T-cell (primary cell): ENCODE measurements around the gene GLB1L. TPM values are rescaled to one million over a fixed set of nuclear protein-coding genes. Genes with fewer than 3 reads are reported as not detected.
"Not testable (repeated sequence)": the region's sequence is repeated elsewhere in the genome, so short reads cannot be mapped to it uniquely, and the experiment has no call there.

Experiments used
- ATAC-seq, 4 experiments: fragments of 200-7000 bp in 3 of 4; fragments of 150-1000 bp in 1 of 4; cut with Tn5 transposase; replicated peaks in 1 of 4; 1 replicate in 3 of 4; 2 replicates in 1 of 4; pipeline ENCODE4 v1.10.0; 2021; ENCODE audit warnings: moderate library complexity in 3 of 4, mild to moderate bottlenecking in 2 of 4, moderate number of reproducible peaks in 1 of 4
- CTCF ChIA-PET, 2 donors: fragments of 300-600 bp; sonication (Branson Sonifier 250); formaldehyde crosslinking; loops; one replicate each; lab custom pipeline; 2022; ENCODE audit warnings: antibody characterized with exemption in 2 of 2; lab: Charles Lee
- POLR2A ChIA-PET, 2 donors: fragments of 300-600 bp; sonication (Branson Sonifier 250); formaldehyde crosslinking; loops; one replicate each; lab custom pipeline; 2022; ENCODE audit warnings: antibody characterized with exemption in 2 of 2; lab: Charles Lee
- DNase-seq, 35 experiments: peaks; one replicate each; pipeline versions ENCODE4 v3.0.0 to v3.0.0-alpha.2; 2013 to 2023
- H3K27ac ChIP-seq: one replicate; pipeline ENCODE4 v1.5.1; 2013; ENCODE audit warnings: low read length
- H3K27me3 ChIP-seq, 2 experiments: replicated peaks in 1 of 2; 1 replicate in 1 of 2; 2 replicates in 1 of 2; pipeline versions ENCODE4 v1.6.1 to v1.7.0; 2013; ENCODE audit warnings: low read length in 1 of 2, mixed read lengths in 1 of 2; ENCODE audit not compliant: control insufficient read depth in 2 of 2, insufficient read depth in 2 of 2; ENCODE audit errors: extremely low read depth in 1 of 2
- H3K36me3 ChIP-seq, 2 donors: 1 replicate in 1 of 2; 2 replicates in 1 of 2; pipeline versions ENCODE4 v1.6.1 to v1.7.0; 2013; ENCODE audit warnings: low read length in 1 of 2; ENCODE audit not compliant: control insufficient read depth in 2 of 2, insufficient read depth in 1 of 2; ENCODE audit errors: extremely low read depth in 1 of 2
- H3K4me1 ChIP-seq, 2 experiments: 1 replicate in 1 of 2; 2 replicates in 1 of 2; pipeline versions ENCODE4 v1.6.1 to v1.7.0; 2013; ENCODE audit warnings: low read length in 2 of 2, mixed read lengths in 1 of 2; ENCODE audit not compliant: insufficient read depth in 2 of 2, control insufficient read depth in 1 of 2; ENCODE audit errors: extremely low read depth in 1 of 2
- H3K4me3 ChIP-seq, 2 donors: 1 replicate in 1 of 2; 2 replicates in 1 of 2; pipeline versions ENCODE4 v1.5.1 to v1.7.0; 2013; ENCODE audit warnings: mild to moderate bottlenecking in 2 of 2, low read length in 1 of 2, moderate library complexity in 1 of 2; ENCODE audit not compliant: control insufficient read depth in 1 of 2; ENCODE audit errors: extremely low read depth in 1 of 2
- H3K9me3 ChIP-seq: 2 replicates; pipeline ENCODE4 v1.7.0; 2013
- H3K27ac Mint-ChIP-seq, 2 donors: one replicate each; pipeline ENCODE4 v1.8.0; 2020 to 2021; ENCODE audit warnings: mild to moderate bottlenecking in 2 of 2, mixed read lengths in 2 of 2
- H3K27me3 Mint-ChIP-seq, 2 donors: one replicate each; pipeline ENCODE4 v1.8.0; 2021 to 2022; ENCODE audit warnings: mixed read lengths in 2 of 2
- H3K36me3 Mint-ChIP-seq: one replicate; pipeline ENCODE4 v1.8.0; 2021; ENCODE audit warnings: mixed read lengths
- H3K4me1 Mint-ChIP-seq, 3 donors: one replicate each; pipeline ENCODE4 v1.8.0; 2020 to 2022; ENCODE audit warnings: mixed read lengths in 3 of 3, mild to moderate bottlenecking in 1 of 3
- H3K4me3 Mint-ChIP-seq, 3 donors: one replicate each; pipeline ENCODE4 v1.8.0; 2020 to 2022; ENCODE audit warnings: mild to moderate bottlenecking in 3 of 3, mixed read lengths in 3 of 3, moderate library complexity in 3 of 3
- H3K9me3 Mint-ChIP-seq, 3 donors: one replicate each; pipeline ENCODE4 v1.8.0; 2020 to 2022; ENCODE audit warnings: mixed read lengths in 3 of 3
- WGBS: methylation state at CpG from one replicate; pipeline ENCODE4 v1.1.5; 2013; ENCODE audit warnings: missing lambda C conversion rate; ENCODE audit not compliant: insufficient coverage; 5-methylcytosine and 5-hydroxymethylcytosine counted together
- total RNA-seq, 35 experiments: library from RNA in 6 of 35; stranded (reverse) in 6 of 35; fragments of 120-200 nt in 1 of 35; gene quantifications; one replicate each; pipeline versions ENCODE4 v1.2.1 to v1.2.4 and lab custom pipeline; 2013 to 2026

The GLB1L gene
- total RNA-seq, 5 donors from 2014 or later (not counting 1 experiment from before 2014, with no cell fraction given), result 1.1 to 3.0 (median 1.8) TPM

GRCh38 chr2:219287116-219287440 is 41.8 kb upstream of the GLB1L start:
- H3K9me3 ChIP-seq, result not testable (repeated sequence)

DNA sequence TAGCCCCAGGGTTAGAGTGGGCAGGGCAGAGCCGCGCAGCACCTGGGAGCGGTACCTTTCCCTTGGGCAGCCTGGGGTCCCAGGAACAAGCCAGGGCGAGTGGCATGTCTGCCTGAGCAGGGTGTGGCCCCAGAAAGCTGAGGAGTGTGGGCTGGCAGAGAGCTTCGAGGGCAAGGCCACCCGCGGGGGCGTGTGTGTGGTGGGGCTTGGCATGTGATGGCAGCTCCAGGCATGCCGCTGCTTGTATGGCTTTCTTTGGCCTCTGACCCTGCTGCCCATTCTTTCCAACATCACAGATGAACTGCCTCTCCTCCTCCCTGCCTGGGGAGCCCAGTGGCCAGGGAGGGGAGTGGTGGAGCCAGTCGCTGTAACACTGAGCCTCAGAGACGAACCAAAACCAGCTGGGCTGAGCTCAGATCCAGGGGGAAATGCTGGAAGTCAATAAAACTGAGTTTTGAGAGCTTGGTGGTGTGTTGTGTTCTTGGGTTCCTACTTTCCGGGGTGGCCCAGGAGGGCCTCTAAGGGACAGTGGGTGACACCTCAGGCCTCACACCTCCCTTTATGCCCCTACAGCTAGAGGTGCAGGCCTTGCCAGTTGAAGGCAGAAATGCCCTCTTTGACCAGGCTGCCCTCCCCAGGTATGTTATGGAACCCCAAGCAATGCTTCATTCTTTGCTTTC is 41.3 kb upstream of the GLB1L start:
- ChIA-PET POLR2A (interaction anchor here (0.6 to 0.7 kb wide), 3 partner anchors 34 to 251 kb away, joined by 3 to 4 read pairs (median 3); no protein-coding TSS in a partner anchor), CTCF (interaction anchor here in 1 of 2 donors (0.5 to 0.7 kb wide), 2 partner anchors 8 to 355 kb away, joined by 4 read pairs; no protein-coding TSS in a partner anchor)
- Mint-ChIP-seq H3K4me3 (no peak overlapping the region), H3K27me3 (no peaks in the 10 kb centered on the region), H3K36me3 (peaks cover 17% of the 10 kb centered on the region), H3K4me1 (peaks cover 9 to 17% (median 12%) of the 10 kb centered on the region in 3 donors), H3K9me3 (no peaks in the 10 kb centered on the region), H3K27ac (no peak overlapping the region)
- Histone ChIP-seq H3K36me3 (peaks cover 20 to 49% of the 10 kb centered on the region in 2 donors), H3K9me3 (no peaks in the 10 kb centered on the region), H3K27ac (no peak overlapping the region), H3K4me1 (peaks cover 0 to 7% of the 10 kb centered on the region in 2 experiments), H3K27me3 (no peaks in the 10 kb centered on the region), H3K4me3 (no peak overlapping the region)
- DNase-seq (no peak), ATAC-seq (peak in 1 of 4 experiments; percentile 21)
- 78% methylated on average over 5 of the region's 12 CpGs for WGBS

More at GRCh38 chr2:219287116-219287440, 41.8 kb upstream of the GLB1L start:
- peaks cover 13% of the 10 kb centered on the region for H3K36me3 Mint-ChIP-seq
- peaks cover 8 to 14% (median 11%) of the 10 kb centered on the region in 3 donors for H3K4me1 Mint-ChIP-seq
- H3K4me3 ChIP-seq, ATAC-seq, H3K4me3 Mint-ChIP-seq, H3K27ac ChIP-seq, CTCF ChIA-PET, H3K9me3 Mint-ChIP-seq, H3K27me3 ChIP-seq, H3K27me3 Mint-ChIP-seq, H3K4me1 ChIP-seq, DNase-seq: not testable (repeated sequence)
- H3K36me3 ChIP-seq, result peaks cover 15 to 44% of the 10 kb centered on the region in 2 donors
- WGBS, result 98% methylated on average over 5 of the region's 6 CpGs
- POLR2A ChIA-PET, result interaction anchor here in 1 of 2 donors (0.7 kb wide), 1 partner anchor 91 kb away, joined by 3 read pairs; no protein-coding TSS in a partner anchor
- peak overlapping the region in 1 of 2 donors; percentile 34 for H3K27ac Mint-ChIP-seq

GRCh38 chr2:219285894-219286425 is 40.7 kb upstream of the GLB1L start:
- H3K4me3 ChIP-seq, result no peak overlapping the region
- H3K9me3 Mint-ChIP-seq, result no peaks in the 10 kb centered on the region
- no peaks in the 10 kb centered on the region for H3K27me3 ChIP-seq
- no peak for DNase-seq
- CTCF ChIA-PET, result interaction anchor here in 1 of 2 donors (0.7 to 1.3 kb wide), 2 partner anchors 9 kb away, joined by 4 to 6 read pairs; no protein-coding TSS in a partner anchor
- 99% methylated on average over 9 of the region's 17 CpGs for WGBS
- H3K9me3 ChIP-seq, result no peaks in the 10 kb centered on the region
- H3K4me3 Mint-ChIP-seq, result no peak overlapping the region
- POLR2A ChIA-PET, result interaction anchor here (0.6 to 0.7 kb wide), 2 partner anchors 34 to 251 kb away, joined by 3 to 4 read pairs; no protein-coding TSS in a partner anchor
- H3K27me3 Mint-ChIP-seq, result no peaks in the 10 kb centered on the region
- peaks cover 0 to 12% of the 10 kb centered on the region in 2 experiments for H3K4me1 ChIP-seq
- H3K36me3 ChIP-seq, result peaks cover 23 to 55% of the 10 kb centered on the region in 2 donors
- ATAC-seq, result peak in 1 of 4 experiments; percentile 8
- H3K4me1 Mint-ChIP-seq, result peaks cover 15 to 23% (median 18%) of the 10 kb centered on the region in 3 donors
- H3K27ac ChIP-seq, result no peak overlapping the region
- H3K36me3 Mint-ChIP-seq, result peaks cover 24% of the 10 kb centered on the region
- no peak overlapping the region for H3K27ac Mint-ChIP-seq

GRCh38 chr2:219285373-219285735 is 40.1 kb upstream of the GLB1L start:
- Mint-ChIP-seq H3K27ac (no peak overlapping the region), H3K4me1 (peaks cover 21 to 29% (median 24%) of the 10 kb centered on the region in 3 donors), H3K4me3 (no peak overlapping the region), H3K36me3 (peaks cover 25% of the 10 kb centered on the region), H3K27me3 (no peaks in the 10 kb centered on the region), H3K9me3 (no peaks in the 10 kb centered on the region)
- Histone ChIP-seq H3K4me1 (peaks cover 0 to 18% of the 10 kb centered on the region in 2 experiments), H3K4me3 (no peak overlapping the region), H3K36me3 (peaks cover 23 to 61% of the 10 kb centered on the region in 2 donors), H3K27me3 (no peaks in the 10 kb centered on the region), H3K27ac (no peak overlapping the region), H3K9me3 (no peaks in the 10 kb centered on the region)
- ChIA-PET POLR2A (no interaction called here), CTCF (interaction anchor here (1.3 to 10.3 kb wide), 2 partner anchors 10 kb away, joined by 6 to 116 read pairs; no protein-coding TSS in a partner anchor)
- WGBS, result 98% methylated on average over 6 of the region's 12 CpGs
- no peak for ATAC-seq
- no peak for DNase-seq

DNA sequence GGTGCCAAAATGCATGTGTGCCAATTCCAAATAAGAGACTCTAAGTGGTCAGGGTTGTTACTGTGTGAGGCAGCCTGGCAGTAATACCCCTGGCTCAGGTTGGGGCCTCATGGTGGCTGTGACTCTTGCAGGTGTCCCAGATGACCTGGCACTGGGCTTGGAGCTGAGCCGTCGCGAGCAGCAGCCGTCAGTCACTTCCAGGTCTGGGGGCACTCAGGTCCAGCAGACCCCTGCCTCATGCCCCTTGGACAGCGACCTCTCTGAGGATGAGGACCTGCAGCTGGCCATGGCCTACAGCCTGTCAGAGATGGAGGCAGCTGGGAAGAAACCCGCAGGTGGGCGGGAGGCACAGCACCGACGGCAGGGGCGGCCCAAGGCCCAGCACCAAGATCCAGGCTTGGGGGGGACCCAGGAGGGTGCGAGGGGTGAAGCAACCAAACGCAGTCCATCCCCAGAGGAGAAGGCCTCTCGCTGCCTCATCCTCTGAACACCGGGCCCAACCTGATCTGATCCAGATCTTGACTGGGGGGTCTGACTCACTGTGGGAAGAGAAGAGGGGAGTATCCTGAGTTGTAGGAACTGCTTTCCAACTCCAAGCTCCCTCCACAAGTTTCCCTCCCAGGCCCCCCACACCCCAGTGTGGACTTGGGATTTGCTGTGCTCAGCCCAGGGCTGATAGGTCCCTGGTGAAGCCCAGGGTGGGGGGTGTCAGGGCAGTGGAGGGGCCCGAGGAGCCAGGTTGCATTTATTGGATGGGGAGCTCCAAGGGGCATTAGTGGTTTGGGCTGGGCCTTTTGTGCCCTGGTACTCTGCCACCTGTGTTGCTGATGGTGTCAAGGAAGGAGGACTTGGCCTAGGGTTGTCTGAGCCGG is 39.5 kb upstream of the GLB1L start:
- CTCF ChIA-PET, result interaction anchor here (1.2 to 10.3 kb wide), 4 partner anchors 9 to 11 kb away, joined by 3 to 116 read pairs (median 6); no protein-coding TSS in a partner anchor
- no peak for ATAC-seq
- no peak overlapping the region for H3K4me3 Mint-ChIP-seq
- H3K36me3 Mint-ChIP-seq, result peaks cover 25% of the 10 kb centered on the region
- H3K27me3 Mint-ChIP-seq, result no peaks in the 10 kb centered on the region
- DNase-seq, result no peak
- H3K9me3 ChIP-seq, result no peaks in the 10 kb centered on the region
- H3K4me1 Mint-ChIP-seq, result peaks cover 27 to 35% (median 30%) of the 10 kb centered on the region in 3 donors
- POLR2A ChIA-PET, result no interaction called here
- no peaks in the 10 kb centered on the region for H3K9me3 Mint-ChIP-seq
- H3K27ac ChIP-seq, result no peak overlapping the region
- no peak overlapping the region for H3K27ac Mint-ChIP-seq
- H3K36me3 ChIP-seq, result peaks cover 23 to 62% of the 10 kb centered on the region in 2 donors
- peaks cover 0 to 24% of the 10 kb centered on the region in 2 experiments for H3K4me1 ChIP-seq
- no peaks in the 10 kb centered on the region for H3K27me3 ChIP-seq
- H3K4me3 ChIP-seq, result no peak overlapping the region
- WGBS, result 91% methylated on average over 14 of the region's 16 CpGs
